Measurements from ENCODE around the gene TLK2.

GRCh38 chr17:62648251-62648955 is 169.8 kb downstream of the TLK2 start:
- TF ChIP-seq, protein P1, sequence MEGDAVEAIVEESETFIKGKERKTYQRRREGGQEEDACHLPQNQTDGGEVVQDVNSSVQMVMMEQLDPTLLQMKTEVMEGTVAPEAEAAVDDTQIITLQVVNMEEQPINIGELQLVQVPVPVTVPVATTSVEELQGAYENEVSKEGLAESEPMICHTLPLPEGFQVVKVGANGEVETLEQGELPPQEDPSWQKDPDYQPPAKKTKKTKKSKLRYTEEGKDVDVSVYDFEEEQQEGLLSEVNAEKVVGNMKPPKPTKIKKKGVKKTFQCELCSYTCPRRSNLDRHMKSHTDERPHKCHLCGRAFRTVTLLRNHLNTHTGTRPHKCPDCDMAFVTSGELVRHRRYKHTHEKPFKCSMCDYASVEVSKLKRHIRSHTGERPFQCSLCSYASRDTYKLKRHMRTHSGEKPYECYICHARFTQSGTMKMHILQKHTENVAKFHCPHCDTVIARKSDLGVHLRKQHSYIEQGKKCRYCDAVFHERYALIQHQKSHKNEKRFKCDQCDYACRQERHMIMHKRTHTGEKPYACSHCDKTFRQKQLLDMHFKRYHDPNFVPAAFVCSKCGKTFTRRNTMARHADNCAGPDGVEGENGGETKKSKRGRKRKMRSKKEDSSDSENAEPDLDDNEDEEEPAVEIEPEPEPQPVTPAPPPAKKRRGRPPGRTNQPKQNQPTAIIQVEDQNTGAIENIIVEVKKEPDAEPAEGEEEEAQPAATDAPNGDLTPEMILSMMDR (conservative IDR thresholded peaks at IDR 0.05; ENCODE audit: low read length), result no peak
- no peak for TF ChIP-seq EZH2phosphoT487 (IDR thresholded peaks at IDR 0.05; ENCODE audit: borderline replicate concordance, low read depth, low read length)

All from OCI-LY7 (cell line).